ENCODE results near the gene MTA3. TPM values are rescaled to one million over a fixed set of nuclear protein-coding genes. Genes with fewer than 3 reads are reported as not detected.

Gene MTA3
- total and polyA plus RNA-seq, 2 donors (not counting 1 experiment from before 2014, with no cell fraction given) = 13.4 to 33.2 TPM

DNA sequence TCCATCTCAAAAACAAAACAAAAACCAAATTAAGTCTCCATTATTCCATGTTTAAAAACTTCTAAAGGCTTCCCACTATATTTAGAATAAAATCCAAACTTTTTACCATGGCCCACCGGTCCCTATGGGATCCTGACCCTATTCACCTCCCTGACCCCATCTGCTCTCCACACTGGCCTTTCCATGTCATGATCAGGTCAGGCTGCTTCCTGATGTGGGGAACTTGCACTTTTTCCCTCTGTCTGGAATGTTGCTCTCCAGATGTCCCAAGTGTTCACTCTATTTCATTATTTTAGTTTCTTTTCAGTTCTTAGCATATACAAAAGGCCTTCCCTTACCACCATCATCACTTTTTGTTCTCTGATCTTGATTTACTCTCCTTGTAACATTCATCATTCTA, 7.5 kb upstream of the MTA3 start:
- ChIA-PET CTCF (interaction anchor here (1.4 kb wide), 1 partner anchor 102 kb away, joined by 3 read pairs; no protein-coding TSS in a partner anchor), POLR2A (no interaction called here)
- Histone ChIP-seq H4K20me1 (ENCODE audit: control insufficient read depth, insufficient read depth, low read length, poor library complexity, severe bottlenecking) (no peaks in the 10 kb centered on the region), H3K27me3 (replicated peaks in 1 of 4; ENCODE audit: control extremely low read depth in 1 of 4, control insufficient read depth in 3 of 4, insufficient read depth in 4 of 4, low read length in 3 of 4) (no peaks in the 10 kb centered on the region), H3K79me2 (ENCODE audit: control insufficient read depth, insufficient read depth, low read length) (no peaks in the 10 kb centered on the region), H3K4me2 (replicated peaks; ENCODE audit: low read depth, low read length, poor library complexity, severe bottlenecking) (no peak overlapping the region), H3K4me3 (ENCODE audit: control extremely low read depth in 1 of 5, extremely low read depth in 1 of 5, insufficient read depth in 1 of 5, low read depth in 2 of 5, low read length in 4 of 5) (no peak overlapping the region), H3K27ac (ENCODE audit: low read length in 2 of 2) (no peak overlapping the region), H3K36me3 (replicated peaks in 1 of 2; ENCODE audit: control extremely low read depth in 1 of 2, control insufficient read depth in 1 of 2, extremely low read depth in 1 of 2, insufficient read depth in 2 of 2, low read length in 1 of 2) (no peaks in the 10 kb centered on the region), H3K9me3 (ENCODE audit: control extremely low read depth in 1 of 3, control insufficient read depth in 2 of 3, insufficient read depth in 1 of 3, low read length in 2 of 3) (no peaks in the 10 kb centered on the region), H3K9ac (ENCODE audit: low read length) (no peak overlapping the region), H3K4me1 (ENCODE audit: control insufficient read depth in 2 of 2, insufficient read depth in 2 of 2, low read length in 2 of 2) (no peaks in the 10 kb centered on the region), H2AFZ (ENCODE audit: insufficient read depth, low read depth, low read length, poor library complexity, severe bottlenecking) (no peak overlapping the region)
- H3K27me3 Mint-ChIP-seq = no peaks in the 10 kb centered on the region
- no peak overlapping the region for H3K4me3 Mint-ChIP-seq
- no peak for TF ChIP-seq EZH2 (IDR thresholded peaks at IDR 0.05; ENCODE audit: borderline replicate concordance, insufficient read depth, low read depth, low read length, poor library complexity, severe bottlenecking)
- TF ChIP-seq, protein P1, sequence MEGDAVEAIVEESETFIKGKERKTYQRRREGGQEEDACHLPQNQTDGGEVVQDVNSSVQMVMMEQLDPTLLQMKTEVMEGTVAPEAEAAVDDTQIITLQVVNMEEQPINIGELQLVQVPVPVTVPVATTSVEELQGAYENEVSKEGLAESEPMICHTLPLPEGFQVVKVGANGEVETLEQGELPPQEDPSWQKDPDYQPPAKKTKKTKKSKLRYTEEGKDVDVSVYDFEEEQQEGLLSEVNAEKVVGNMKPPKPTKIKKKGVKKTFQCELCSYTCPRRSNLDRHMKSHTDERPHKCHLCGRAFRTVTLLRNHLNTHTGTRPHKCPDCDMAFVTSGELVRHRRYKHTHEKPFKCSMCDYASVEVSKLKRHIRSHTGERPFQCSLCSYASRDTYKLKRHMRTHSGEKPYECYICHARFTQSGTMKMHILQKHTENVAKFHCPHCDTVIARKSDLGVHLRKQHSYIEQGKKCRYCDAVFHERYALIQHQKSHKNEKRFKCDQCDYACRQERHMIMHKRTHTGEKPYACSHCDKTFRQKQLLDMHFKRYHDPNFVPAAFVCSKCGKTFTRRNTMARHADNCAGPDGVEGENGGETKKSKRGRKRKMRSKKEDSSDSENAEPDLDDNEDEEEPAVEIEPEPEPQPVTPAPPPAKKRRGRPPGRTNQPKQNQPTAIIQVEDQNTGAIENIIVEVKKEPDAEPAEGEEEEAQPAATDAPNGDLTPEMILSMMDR (IDR thresholded peaks at IDR 0.05) = no peak
- 90% methylated on average over 1 of the region's 1 CpG for WGBS (ENCODE audit: insufficient coverage)
- ATAC-seq (ENCODE audit: low read depth) (no peak), DNase-seq (no peak)
- no peak overlapping the region for H3K27ac Mint-ChIP-seq
- no peaks in the 10 kb centered on the region for H3K9me3 Mint-ChIP-seq (ENCODE audit: insufficient read depth)
- peaks cover 6% of the 10 kb centered on the region for H3K4me1 Mint-ChIP-seq
- intact Hi-C loops (cut with micrococcal nuclease) = no loop called here

GRCh38 chr2:42562474-42563144, 5.8 kb upstream of the MTA3 start:
- intact Hi-C loops (cut with micrococcal nuclease) = no loop called here
- Mint-ChIP-seq H3K4me1 (peaks cover 20% of the 10 kb centered on the region), H3K27ac (no peak overlapping the region), H3K4me3 (no peak overlapping the region), H3K9me3 (ENCODE audit: insufficient read depth) (no peaks in the 10 kb centered on the region), H3K27me3 (no peaks in the 10 kb centered on the region)
- Histone ChIP-seq H3K4me2 (replicated peaks; ENCODE audit: low read depth, low read length, poor library complexity, severe bottlenecking) (no peak overlapping the region), H3K36me3 (replicated peaks in 1 of 2; ENCODE audit: control extremely low read depth in 1 of 2, control insufficient read depth in 1 of 2, extremely low read depth in 1 of 2, insufficient read depth in 2 of 2, low read length in 1 of 2) (no peaks in the 10 kb centered on the region), H3K9ac (ENCODE audit: low read length) (no peak overlapping the region), H2AFZ (ENCODE audit: insufficient read depth, low read depth, low read length, poor library complexity, severe bottlenecking) (no peak overlapping the region), H3K27ac (ENCODE audit: low read length in 2 of 2) (no peak overlapping the region), H3K4me1 (ENCODE audit: control insufficient read depth in 2 of 2, insufficient read depth in 2 of 2, low read length in 2 of 2) (peaks cover 8 to 10% of the 10 kb centered on the region in 2 donors), H3K4me3 (ENCODE audit: control extremely low read depth in 1 of 5, extremely low read depth in 1 of 5, insufficient read depth in 1 of 5, low read depth in 2 of 5, low read length in 4 of 5) (no peak overlapping the region), H3K79me2 (ENCODE audit: control insufficient read depth, insufficient read depth, low read length) (no peaks in the 10 kb centered on the region), H3K9me3 (ENCODE audit: control extremely low read depth in 1 of 3, control insufficient read depth in 2 of 3, insufficient read depth in 1 of 3, low read length in 2 of 3) (no peaks in the 10 kb centered on the region), H3K27me3 (replicated peaks in 1 of 4; ENCODE audit: control extremely low read depth in 1 of 4, control insufficient read depth in 3 of 4, insufficient read depth in 4 of 4, low read length in 3 of 4) (no peaks in the 10 kb centered on the region), H4K20me1 (ENCODE audit: control insufficient read depth, insufficient read depth, low read length, poor library complexity, severe bottlenecking) (no peaks in the 10 kb centered on the region)
- ATAC-seq (ENCODE audit: low read depth) = no peak
- ChIA-PET CTCF (interaction anchor here (1.4 kb wide), 1 partner anchor 101 kb away, joined by 3 read pairs; no protein-coding TSS in a partner anchor), POLR2A (no interaction called here)
- 91% methylated on average over 4 of the region's 4 CpGs for WGBS (ENCODE audit: insufficient coverage)
- no peak for TF ChIP-seq EZH2 (IDR thresholded peaks at IDR 0.05; ENCODE audit: borderline replicate concordance, insufficient read depth, low read depth, low read length, poor library complexity, severe bottlenecking)
- TF ChIP-seq, protein P1 (IDR thresholded peaks at IDR 0.05) = no peak
- DNase-seq = no peak

All from B cell (primary cell).